Gastroesophageal sphincter (tissue), 4 donors: ENCODE data around the gene TSHZ2. TPM values are rescaled to one million over a fixed set of nuclear protein-coding genes. Genes with fewer than 3 reads are reported as not detected.

Experiments
- ATAC-seq: fragments of 150-250 bp; one replicate; pipeline ENCODE4 v1.9.1; 2016; ENCODE audit warnings: mild to moderate bottlenecking, moderate library complexity
- H3K27ac ChIP-seq, 4 donors: fragments of 200-600 bp; sonication (generic) in 3 of 4; 1 replicate in 3 of 4; 2 replicates in 1 of 4; pipeline ENCODE4 v1.5.1; 2016 to 2019
- H3K27me3 ChIP-seq: fragments of 200-600 bp; sonication (generic); one replicate; pipeline ENCODE4 v1.5.1; 2019
- H3K36me3 ChIP-seq, 2 donors: fragments of 200-600 bp; sonication (generic); one replicate each; pipeline ENCODE4 v1.5.1; 2019; ENCODE audit warnings: control low read depth in 1 of 2
- H3K4me1 ChIP-seq, 3 donors: fragments of 200-600 bp; sonication (generic); 1 replicate in 2 of 3; 2 replicates in 1 of 3; pipeline ENCODE4 v1.5.1; 2016 to 2019; ENCODE audit warnings: control low read depth in 2 of 3
- H3K4me3 ChIP-seq, 2 donors: fragments of 200-600 bp; sonication (generic); one replicate each; pipeline ENCODE4 v1.5.1; 2019; ENCODE audit warnings: mild to moderate bottlenecking in 1 of 2, moderate library complexity in 1 of 2
- H3K9me3 ChIP-seq, 3 donors: fragments of 200-600 bp; sonication (generic); one replicate each; pipeline ENCODE4 v1.5.1; 2017 to 2019; ENCODE audit warnings: control low read depth in 2 of 3
- EP300 ChIP-seq: sonication (generic); formaldehyde crosslinking; IDR thresholded peaks from one replicate; pipeline ENCODE4 v1.6.1; 2017; ENCODE audit warnings: antibody characterized with exemption, mild to moderate bottlenecking
- POLR2A ChIP-seq, 2 donors: fragments of 450-650 bp; IDR thresholded peaks; one replicate each; pipeline ENCODE4 v1.6.1; 2017; ENCODE audit warnings: antibody characterized with exemption in 2 of 2, mild to moderate bottlenecking in 2 of 2, moderate library complexity in 1 of 2
- POLR2AphosphoS5 ChIP-seq: sonication (generic); formaldehyde crosslinking; IDR thresholded peaks from one replicate; pipeline ENCODE4 v1.6.1; 2017; ENCODE audit warnings: antibody characterized with exemption
- WGBS, 2 donors: methylation state at CpG; one replicate each; pipeline ENCODE4 v1.1.5; 2018; ENCODE audit warnings: low coverage in 1 of 2; 5-methylcytosine and 5-hydroxymethylcytosine counted together
- total RNA-seq, 4 donors: library from RNA; depleted of rRNA; stranded (reverse); fragments of >200 nt; gene quantifications; one replicate each; pipeline ENCODE4 v1.1.0, GENCODE V29; 2016
- TF ChIP-seq, protein P1 (sequence below), 4 experiments: fragments of 200-600 bp in 2 of 4; fragments of 450-650 bp in 2 of 4; sonication (generic) in 1 of 4; IDR thresholded peaks; one replicate each; pipeline ENCODE4 v1.5.1; 2017 to 2019; ENCODE audit warnings: antibody characterized with exemption in 4 of 4, mild to moderate bottlenecking in 2 of 4, moderate library complexity in 2 of 4

Gene TSHZ2
- total RNA-seq, 4 donors from 2014 or later, result 9.9 to 21.3 (median 12.2) TPM

DNA sequence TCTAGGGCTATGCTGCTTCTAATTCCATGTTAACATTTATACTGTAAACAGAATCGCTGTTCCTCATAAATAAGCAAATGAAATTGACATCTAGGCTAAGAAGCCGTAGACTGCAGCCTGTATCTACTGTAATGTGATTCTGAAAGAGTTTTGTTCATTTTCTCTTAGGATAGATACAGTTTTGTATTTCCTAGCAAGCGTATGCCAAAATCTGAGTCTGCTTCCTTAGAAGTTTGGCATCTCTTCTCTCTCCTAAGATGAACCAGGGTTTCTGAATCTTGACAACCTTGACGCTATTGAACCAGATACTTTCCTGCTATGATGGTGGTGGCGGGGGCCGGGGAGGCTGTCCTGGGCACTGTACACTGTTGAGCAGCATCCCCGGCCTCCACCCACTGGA is 198.0 kb downstream of the TSHZ2 start:
- TF ChIP-seq, protein P1, sequence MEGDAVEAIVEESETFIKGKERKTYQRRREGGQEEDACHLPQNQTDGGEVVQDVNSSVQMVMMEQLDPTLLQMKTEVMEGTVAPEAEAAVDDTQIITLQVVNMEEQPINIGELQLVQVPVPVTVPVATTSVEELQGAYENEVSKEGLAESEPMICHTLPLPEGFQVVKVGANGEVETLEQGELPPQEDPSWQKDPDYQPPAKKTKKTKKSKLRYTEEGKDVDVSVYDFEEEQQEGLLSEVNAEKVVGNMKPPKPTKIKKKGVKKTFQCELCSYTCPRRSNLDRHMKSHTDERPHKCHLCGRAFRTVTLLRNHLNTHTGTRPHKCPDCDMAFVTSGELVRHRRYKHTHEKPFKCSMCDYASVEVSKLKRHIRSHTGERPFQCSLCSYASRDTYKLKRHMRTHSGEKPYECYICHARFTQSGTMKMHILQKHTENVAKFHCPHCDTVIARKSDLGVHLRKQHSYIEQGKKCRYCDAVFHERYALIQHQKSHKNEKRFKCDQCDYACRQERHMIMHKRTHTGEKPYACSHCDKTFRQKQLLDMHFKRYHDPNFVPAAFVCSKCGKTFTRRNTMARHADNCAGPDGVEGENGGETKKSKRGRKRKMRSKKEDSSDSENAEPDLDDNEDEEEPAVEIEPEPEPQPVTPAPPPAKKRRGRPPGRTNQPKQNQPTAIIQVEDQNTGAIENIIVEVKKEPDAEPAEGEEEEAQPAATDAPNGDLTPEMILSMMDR (IDR thresholded peaks at IDR 0.05), result no peak
- TF ChIP-seq POLR2AphosphoS5 (no peak), POLR2A (IDR thresholded peaks at IDR 0.05) (no peak), EP300 (no peak)
- Histone ChIP-seq H3K27ac (no peak overlapping the region), H3K27me3 (no peaks in the 10 kb centered on the region), H3K4me1 (no peaks in the 10 kb centered on the region), H3K4me3 (no peak overlapping the region), H3K9me3 (no peaks in the 10 kb centered on the region), H3K36me3 (no peaks in the 10 kb centered on the region)
- ATAC-seq, result no peak
- 43% methylated on average over 5 of the region's 7 CpGs; no CpG with 5 or more reads in 1 of the 2 donors for WGBS, 2 donors

GRCh38 chr20:53171065-53171464 is 198.9 kb downstream of the TSHZ2 start:
- Histone ChIP-seq H3K4me1 (no peaks in the 10 kb centered on the region), H3K36me3 (no peaks in the 10 kb centered on the region), H3K4me3 (no peak overlapping the region), H3K27ac (no peak overlapping the region), H3K27me3 (no peaks in the 10 kb centered on the region), H3K9me3 (no peaks in the 10 kb centered on the region)
- no peak for TF ChIP-seq POLR2A (IDR thresholded peaks at IDR 0.05)
- TF ChIP-seq EP300, result no peak
- no peak for ATAC-seq
- WGBS, 2 donors, result 80 to 83% methylated on average over 6 of the region's 6 CpGs

DNA sequence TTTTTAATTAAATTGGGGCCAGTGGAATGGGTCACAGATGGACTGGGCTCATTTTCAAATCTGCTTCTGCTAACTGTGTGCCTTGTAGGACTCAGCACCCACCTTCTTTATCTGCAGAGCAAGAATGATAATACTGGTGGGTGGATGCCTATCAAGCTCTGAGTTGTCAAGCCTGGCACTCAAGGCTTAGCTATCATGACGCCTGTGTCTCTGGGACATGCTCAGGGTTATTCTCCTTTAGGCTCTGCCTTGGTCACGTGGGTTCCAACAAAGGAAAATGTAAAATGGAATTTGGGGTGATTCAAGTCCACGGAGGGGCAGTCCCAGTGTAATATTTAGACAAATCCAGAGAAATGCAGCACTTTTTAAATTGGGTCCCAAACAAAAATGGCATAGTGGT is 202.3 kb downstream of the TSHZ2 start:
- H3K4me1 ChIP-seq, result no peaks in the 10 kb centered on the region
- no peaks in the 10 kb centered on the region for H3K9me3 ChIP-seq
- H3K27me3 ChIP-seq, result no peaks in the 10 kb centered on the region
- 94 to 100% methylated on average over 3 of the region's 3 CpGs for WGBS, 2 donors
- TF ChIP-seq, protein P1 (IDR thresholded peaks at IDR 0.05), result no peak
- no peak for TF ChIP-seq EP300
- TF ChIP-seq POLR2A (IDR thresholded peaks at IDR 0.05), result no peak
- TF ChIP-seq POLR2AphosphoS5, result no peak
- no peak overlapping the region for H3K4me3 ChIP-seq
- no peak for ATAC-seq
- H3K27ac ChIP-seq, result no peak overlapping the region
- no peaks in the 10 kb centered on the region for H3K36me3 ChIP-seq

- H3K27me3 ChIP-seq, result no peaks in the 10 kb centered on the region
- TF ChIP-seq POLR2A (IDR thresholded peaks at IDR 0.05) (no peak), POLR2AphosphoS5 (no peak), EP300 (no peak)
- TF ChIP-seq, protein P1 (IDR thresholded peaks at IDR 0.05), result no peak
Observed at GRCh38 chr20:53175135-53175780, 203.1 kb downstream of the TSHZ2 start.

DNA sequence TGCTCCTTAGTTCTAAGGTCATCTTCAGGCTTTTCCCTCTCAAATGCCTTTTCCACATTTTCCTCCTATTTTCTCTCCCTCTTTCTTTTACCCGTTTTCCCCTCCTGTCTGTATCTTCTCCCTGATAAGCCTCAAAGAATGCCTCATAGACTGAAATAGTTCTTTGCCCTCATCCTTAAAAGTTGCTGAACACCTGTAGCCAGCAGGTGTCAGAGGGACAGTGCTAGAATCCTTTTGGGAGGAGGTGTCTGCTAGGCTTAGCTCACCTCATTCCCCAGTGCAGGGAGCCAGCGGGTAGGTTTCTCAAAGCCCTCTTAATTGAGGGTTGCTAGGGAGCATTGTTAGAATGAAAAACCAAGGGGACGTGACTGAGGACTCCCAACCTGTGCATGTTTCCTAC is 204.0 kb downstream of the TSHZ2 start:
- H3K27me3 ChIP-seq, result no peaks in the 10 kb centered on the region
- H3K9me3 ChIP-seq, result no peaks in the 10 kb centered on the region
- H3K27ac ChIP-seq, result no peak overlapping the region
- 47 to 65% methylated on average over 2 to 3 of the region's 3 CpGs for WGBS, 2 donors
- TF ChIP-seq, protein P1 (IDR thresholded peaks at IDR 0.05), result no peak
- no peak for TF ChIP-seq EP300
- TF ChIP-seq POLR2A (IDR thresholded peaks at IDR 0.05), result no peak
- TF ChIP-seq POLR2AphosphoS5, result no peak
- no peak for ATAC-seq
- H3K36me3 ChIP-seq, result no peaks in the 10 kb centered on the region
- no peak overlapping the region for H3K4me3 ChIP-seq
- H3K4me1 ChIP-seq, result no peaks in the 10 kb centered on the region

More at GRCh38 chr20:53175135-53175780, 203.1 kb downstream of the TSHZ2 start:
- 65 to 100% methylated on average over 2 to 3 of the region's 12 CpGs for WGBS, 2 donors
- H3K9me3 ChIP-seq, result no peaks in the 10 kb centered on the region
- no peak for ATAC-seq
- no peaks in the 10 kb centered on the region for H3K36me3 ChIP-seq
- no peaks in the 10 kb centered on the region for H3K4me1 ChIP-seq
- no peak overlapping the region for H3K27ac ChIP-seq
- no peak overlapping the region for H3K4me3 ChIP-seq
